CD4-positive, alpha-beta T cell treated with Interleukin-1 beta for 1 hour (primary cell): ENCODE data around the gene PAK6.

Experiments used
- DNase-seq, 2 donors: peaks; one replicate each; pipeline ENCODE4 v3.0.0-alpha.2; 2020 to 2022

Gene PAK6

DNA sequence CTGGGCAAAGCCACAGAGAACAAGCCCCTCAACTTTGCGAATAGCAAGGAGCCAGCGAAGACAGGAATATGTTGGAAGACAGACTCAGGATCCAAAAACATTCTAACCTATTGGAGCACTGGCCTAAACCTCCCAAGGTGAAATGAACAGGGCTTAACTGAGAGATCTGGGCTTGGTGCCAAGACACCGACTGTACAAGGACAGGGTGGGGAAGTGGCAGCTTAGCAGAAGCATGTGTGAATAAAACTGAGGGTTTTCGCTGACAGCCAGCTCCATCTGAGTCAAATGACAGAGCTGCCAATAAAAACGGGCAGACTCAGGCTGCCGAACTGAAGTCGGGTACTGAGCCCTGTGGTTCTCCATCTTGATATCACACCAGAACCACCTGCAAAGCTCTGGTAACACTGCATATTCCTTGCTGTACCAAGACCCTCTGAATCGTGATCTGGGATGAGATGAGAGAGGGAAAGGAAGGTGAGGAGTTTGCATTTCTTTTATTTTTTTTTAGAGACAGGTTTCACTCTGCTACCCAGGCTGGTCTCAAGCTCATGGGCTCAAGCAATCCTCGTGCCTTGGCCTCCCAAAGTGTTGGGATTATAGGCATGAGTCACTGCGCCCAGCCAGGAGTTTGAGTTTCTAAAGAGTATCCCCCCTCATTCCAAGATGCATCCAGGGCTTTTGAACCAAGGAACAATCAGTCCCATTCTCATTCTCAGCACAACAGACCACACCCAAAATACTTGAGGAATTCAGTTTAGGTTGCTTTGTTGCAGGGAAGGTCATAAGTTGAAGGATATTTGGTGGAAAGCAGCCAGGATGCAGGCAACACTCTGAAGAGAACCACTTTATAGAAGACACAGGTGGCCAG, 74.9 kb downstream of the PAK6 start:
- peak; percentile 63 to 67 for DNase-seq

DNA sequence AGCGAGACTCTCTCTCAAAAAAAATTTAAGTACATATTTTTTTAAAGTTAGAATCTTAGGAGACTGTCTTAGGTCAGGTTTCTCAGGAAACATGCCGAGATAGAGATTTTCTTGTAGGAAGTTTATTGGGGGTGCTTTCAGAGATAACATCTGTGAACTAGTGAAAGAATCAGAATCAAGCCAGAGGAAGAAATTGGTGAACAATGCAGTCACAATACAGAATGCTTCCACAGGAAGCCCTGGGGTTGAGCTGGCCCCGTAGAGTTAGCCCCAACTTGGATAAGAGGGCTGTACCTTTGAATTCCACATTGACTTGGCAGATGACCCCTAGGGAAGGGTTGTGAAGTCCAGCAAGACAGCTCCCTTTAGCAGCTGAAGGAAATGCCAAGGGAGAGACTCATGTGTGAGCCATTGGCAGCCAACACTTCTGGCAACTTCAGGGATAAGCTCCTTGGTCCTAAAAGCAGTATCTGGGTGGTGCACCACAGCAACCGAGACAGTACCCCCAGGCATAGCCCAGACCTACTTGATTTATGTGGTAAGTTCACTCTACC, 75.9 kb downstream of the PAK6 start:
- no peak for DNase-seq

DNA sequence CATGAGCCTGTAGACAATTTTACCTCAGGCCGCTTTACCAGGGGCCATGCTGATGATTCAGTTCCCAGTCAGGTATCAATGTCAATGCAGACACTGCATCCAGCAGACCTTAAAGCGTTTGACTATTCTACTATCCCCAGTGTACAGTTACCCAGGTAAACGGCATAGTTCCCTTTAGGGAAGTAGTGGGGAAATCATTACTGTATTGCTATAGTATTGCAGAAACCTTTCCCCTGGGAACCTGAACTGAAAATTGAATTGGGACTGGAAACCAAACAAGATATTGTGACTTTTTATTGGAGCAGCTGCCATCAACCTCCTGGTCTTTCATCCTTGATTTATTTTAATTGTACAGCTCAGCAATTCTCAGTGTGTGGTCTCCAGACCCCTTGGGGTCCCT, 78.1 kb downstream of the PAK6 start:
- DNase-seq: no peak

DNA sequence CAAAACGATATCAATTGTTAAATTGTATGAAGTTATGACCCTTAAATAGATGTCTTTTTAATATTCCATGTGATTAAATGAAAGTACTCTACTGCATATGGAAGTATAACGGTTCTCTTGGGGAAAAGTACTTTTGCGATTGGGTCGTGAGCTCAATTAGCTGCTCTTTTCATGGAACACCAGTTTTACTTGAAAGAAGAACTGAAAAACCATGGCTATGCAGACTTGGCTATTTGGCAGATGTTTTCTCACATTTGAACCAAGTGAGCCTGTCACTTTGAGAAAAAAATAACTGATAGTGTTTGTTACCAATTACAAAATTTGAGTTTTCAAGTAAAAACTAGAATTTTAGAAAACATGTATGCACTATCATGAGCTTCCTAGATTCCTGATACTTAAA, 78.7 kb downstream of the PAK6 start:
- DNase-seq: no peak

DNA sequence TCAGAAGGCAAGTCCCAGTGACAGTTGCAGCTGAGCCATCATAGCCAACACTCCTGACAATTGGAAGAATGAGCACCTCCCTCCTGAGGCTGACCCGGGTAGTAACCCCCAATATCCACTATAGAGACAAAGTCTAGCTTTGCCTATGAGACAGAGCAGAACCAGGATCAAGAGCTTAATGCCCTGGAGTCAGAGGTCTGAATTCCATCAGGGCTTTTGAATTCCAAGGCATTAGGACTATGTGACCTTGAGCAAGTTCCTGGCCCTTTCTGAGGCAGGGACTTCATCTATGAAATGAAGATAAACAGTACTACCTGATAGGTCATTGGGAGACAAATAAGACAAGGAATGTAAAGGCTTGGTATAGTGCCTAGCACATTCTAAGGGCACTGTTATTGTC, 81.5 kb downstream of the PAK6 start:
- DNase-seq: no peak

DNA sequence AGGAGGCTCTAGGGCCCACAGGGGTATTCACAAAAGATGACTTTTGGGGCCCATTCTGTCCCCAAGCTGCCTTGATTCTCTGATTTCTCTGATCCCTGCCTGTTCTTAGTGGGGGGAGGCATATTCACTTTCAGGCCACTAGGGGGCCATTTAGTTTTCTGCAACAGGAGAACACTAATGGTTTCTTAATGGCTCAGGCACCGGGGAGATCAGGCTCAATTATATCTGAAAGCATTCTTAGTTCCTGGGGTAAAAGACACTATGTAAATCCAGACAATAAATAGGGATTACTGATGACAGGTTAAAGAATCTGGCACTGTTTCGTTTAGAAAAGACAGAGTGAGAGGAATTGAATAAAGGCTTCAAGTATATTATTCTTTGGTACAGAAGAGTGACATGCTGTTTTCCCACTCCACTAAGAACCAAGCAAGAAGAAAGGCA, 82.1 kb downstream of the PAK6 start:
- peak; percentile 66 to 78 for DNase-seq

DNA sequence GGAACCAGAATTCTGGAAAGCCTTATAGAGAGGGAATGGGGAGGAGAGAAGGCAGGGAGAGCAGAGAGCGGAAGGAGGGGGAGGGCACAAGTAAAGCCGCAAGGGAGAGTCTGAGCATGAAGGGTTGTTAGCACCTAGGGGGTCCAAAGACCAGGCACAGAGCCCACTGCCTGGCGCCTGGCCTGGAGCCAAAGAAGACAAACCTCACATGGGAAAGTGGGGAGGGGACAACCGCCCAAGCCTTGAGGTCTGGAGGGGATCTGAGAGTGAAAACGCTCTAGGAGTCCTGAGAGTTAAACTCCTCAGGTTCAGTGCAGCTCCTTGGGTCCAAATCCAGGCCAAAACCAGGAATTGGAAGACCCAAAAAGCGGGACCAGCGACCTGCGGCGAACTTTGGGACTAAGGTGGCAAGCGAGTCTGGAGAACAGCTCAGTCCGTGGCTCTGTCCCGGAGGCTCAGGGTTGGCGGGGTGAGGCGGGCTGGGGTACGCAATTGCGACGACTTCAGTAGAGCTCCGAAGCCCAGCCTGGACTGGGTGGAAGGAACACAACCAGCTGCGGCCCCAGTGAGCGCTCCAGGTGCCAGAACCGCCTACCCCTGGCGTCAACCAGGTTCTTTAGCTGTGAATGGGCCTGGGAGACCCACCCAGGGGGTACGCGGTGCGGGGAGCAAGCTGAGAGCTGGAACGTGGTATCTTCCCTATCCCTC, 83.8 kb downstream of the PAK6 start:
- DNase-seq: no peak

DNA sequence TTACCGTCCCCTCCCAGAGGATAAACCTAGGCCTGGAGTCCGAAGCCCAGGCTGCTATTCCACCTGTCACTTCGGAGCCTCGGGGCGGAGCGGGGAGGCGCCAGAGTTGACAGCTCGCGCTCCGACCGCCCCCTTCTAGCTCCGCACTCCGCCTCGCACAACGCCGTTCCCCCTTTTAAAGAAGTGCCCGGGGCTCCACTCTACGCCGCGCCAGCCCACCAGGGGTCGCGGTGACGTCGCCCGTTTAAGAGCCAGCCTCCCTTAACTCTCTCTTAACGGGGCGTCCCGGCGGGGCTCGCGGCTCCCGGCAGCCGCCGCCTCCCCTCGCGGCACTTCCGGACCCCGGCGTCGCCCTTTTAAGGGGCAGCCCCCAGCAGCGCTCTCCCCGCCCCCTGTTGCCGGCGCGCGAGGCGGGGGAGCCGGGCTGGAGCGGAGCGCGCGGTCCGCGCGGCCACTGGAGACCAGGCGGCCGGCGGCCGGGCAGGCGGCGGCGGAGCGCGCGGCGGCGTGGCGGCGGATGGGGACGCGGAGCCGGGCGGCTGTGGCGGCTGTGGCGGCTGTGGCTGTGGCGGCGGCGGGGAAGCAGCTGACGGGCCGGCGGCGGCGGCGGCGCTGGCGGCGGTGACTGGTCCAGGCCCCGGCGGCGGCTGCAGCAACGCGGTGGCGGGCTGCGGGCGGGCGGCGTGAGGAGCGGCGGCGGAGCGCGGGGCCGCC, 84.5 kb downstream of the PAK6 start, which contains the start of gene INAFM2:
TSS of gene INAFM2 (plus strand) at position 454 of the 714 bp plus-strand sequence. CDS start 364 bp downstream, outside the sequence.
- peak; percentile 92 to 93 for DNase-seq

DNA sequence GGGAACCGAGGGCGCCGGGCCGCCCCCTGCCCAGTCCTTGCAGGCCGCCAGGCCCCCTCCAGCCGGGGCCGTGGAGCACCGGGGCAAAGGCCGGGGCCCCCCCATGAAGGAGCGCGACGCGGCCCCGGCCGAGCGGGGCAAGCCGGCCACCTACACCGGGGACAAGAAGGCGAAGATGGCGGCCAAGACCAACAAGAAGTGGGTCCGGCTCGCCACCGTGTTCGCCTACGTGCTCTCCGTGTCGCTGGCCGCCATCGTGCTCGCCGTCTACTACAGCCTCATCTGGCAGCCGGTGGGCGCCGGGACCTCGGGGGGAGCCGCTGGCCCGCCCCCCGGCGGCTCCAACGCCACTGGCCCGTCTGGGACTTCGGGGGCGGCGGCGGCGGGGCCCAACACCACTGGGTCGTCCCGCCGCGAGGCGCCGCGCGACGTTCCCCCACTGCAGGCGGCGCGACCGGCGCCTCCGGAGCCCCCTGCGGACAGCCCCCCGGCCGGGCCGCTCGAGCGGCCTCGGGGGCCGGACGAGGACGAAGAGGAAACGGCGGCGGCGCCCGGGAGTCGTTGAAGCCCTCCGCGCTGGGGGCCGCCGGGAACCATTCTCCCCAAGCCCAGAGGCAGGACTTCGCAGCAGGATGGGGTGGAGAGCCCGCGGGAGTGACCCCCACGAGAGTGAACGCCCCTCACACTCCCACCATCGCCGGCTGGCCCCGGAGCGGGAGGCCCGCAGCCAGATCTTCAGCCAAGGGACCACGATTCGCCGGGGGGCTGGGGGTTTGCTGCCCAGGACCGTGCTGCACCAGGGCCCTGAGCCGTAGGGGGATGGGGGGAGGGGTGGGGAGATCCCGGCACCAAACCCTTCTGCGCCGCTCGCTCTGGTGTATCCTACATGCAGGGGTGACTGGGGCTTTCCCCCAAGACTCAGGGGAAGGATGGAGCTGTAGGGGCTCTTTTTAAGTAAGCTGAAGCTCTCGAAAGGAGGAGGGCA, 85.4 kb downstream of the PAK6 start:
- peak in 1 of 2 donors; percentile 21 for DNase-seq

DNA sequence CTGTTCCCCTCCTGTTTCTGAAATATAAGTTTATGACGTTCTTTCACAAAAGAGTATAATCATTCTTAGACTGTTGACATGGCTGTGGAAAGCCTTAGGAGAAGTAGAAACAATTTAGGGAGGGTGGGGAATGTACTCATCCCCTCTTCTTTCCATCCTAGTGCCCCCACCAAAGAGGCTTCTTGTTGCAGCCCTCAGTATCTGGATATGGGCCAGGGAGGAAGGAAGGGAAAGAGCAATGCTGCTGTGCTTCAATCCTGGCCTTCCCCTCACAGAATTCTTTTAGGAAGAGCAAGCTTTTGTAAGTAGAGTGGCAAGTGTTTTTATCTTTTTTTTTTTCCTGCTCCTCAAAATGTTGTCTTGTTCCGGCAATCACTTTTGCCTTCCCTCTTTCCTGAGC, 86.3 kb downstream of the PAK6 start:
- DNase-seq: no peak

DNA sequence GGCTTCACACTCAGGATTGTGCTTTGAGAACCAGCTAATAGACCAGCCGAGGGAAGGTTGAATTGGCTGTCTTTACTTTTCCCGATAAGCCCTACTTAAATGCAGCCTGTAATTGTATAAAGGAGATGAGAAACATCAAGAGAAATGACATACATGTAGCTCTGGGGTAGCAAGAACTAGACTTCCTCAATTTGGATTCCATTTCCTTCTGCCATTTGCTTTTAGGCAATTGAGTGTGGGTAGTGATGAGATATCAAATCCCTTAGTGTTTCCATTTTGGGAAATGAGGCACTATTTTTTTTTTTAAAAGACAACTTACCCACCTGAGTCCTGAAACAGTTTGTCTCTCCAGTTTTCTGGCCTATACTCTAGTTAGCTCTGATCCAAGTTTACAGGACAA, 86.8 kb downstream of the PAK6 start:
- no peak for DNase-seq
